ENCODE data around the gene UNK.

Gene UNK

GRCh38 chr17:75769536-75769935 lies 15.1 kb upstream of the UNK start:
- no peak for TF ChIP-seq USF1 (IDR thresholded peaks at IDR 0.05)
- TF ChIP-seq RAD21 (IDR thresholded peaks at IDR 0.05; ENCODE audit: low read depth), result no peak
- TF ChIP-seq ZBTB7A (IDR thresholded peaks at IDR 0.05; ENCODE audit: low read depth), result no peak
- no peak for TF ChIP-seq EP300 (IDR thresholded peaks at IDR 0.05; ENCODE audit: borderline replicate concordance)
- no peak for TF ChIP-seq NFIC (IDR thresholded peaks at IDR 0.05)
- no peak for TF ChIP-seq TCF12 (IDR thresholded peaks at IDR 0.05; ENCODE audit: low read depth)
- no peak for TF ChIP-seq CEBPB (IDR thresholded peaks at IDR 0.05)
- no peak for TF ChIP-seq YY1 (IDR thresholded peaks at IDR 0.05; ENCODE audit: low read depth)
- no peak for TF ChIP-seq REST (IDR thresholded peaks at IDR 0.05; ENCODE audit: low read depth)
- no peak for TF ChIP-seq EGR1 (IDR thresholded peaks at IDR 0.05)
- no peak for TF ChIP-seq CREB1 (IDR thresholded peaks at IDR 0.05; ENCODE audit: low read depth)

GRCh38 chr17:75771334-75772281 lies 13.0 kb upstream of the UNK start:
- TF ChIP-seq REST (IDR thresholded peaks at IDR 0.05; ENCODE audit: low read depth) (no peak), TCF12 (IDR thresholded peaks at IDR 0.05; ENCODE audit: low read depth) (no peak), EP300 (IDR thresholded peaks at IDR 0.05; ENCODE audit: borderline replicate concordance) (no peak), CREB1 (IDR thresholded peaks at IDR 0.05; ENCODE audit: low read depth) (no peak), TAF1 (IDR thresholded peaks at IDR 0.05; ENCODE audit: low read depth) (no peak), FOXM1 (IDR thresholded peaks at IDR 0.05; ENCODE audit: borderline replicate concordance, low read depth) (no peak)

- TF ChIP-seq TEAD4 (IDR thresholded peaks at IDR 0.05), result no peak
- TF ChIP-seq TAF1 (IDR thresholded peaks at IDR 0.05; ENCODE audit: low read depth), result no peak
- no peak for TF ChIP-seq FOXM1 (IDR thresholded peaks at IDR 0.05; ENCODE audit: borderline replicate concordance, low read depth)
- no peak for TF ChIP-seq CREB1 (IDR thresholded peaks at IDR 0.05; ENCODE audit: low read depth)
- no peak for TF ChIP-seq MAX (IDR thresholded peaks at IDR 0.05)
- TF ChIP-seq REST (IDR thresholded peaks at IDR 0.05; ENCODE audit: low read depth), result no peak
- TF ChIP-seq YY1 (IDR thresholded peaks at IDR 0.05; ENCODE audit: low read depth), result no peak
- no peak for TF ChIP-seq ZBTB7A (IDR thresholded peaks at IDR 0.05; ENCODE audit: low read depth)
- TF ChIP-seq NFIC (IDR thresholded peaks at IDR 0.05), result no peak
- no peak for TF ChIP-seq CEBPB (IDR thresholded peaks at IDR 0.05)
- TF ChIP-seq USF1 (IDR thresholded peaks at IDR 0.05), result no peak
- no peak for TF ChIP-seq RAD21 (IDR thresholded peaks at IDR 0.05; ENCODE audit: low read depth)
- TF ChIP-seq TCF12 (IDR thresholded peaks at IDR 0.05; ENCODE audit: low read depth), result no peak
- no peak for TF ChIP-seq EP300 (IDR thresholded peaks at IDR 0.05; ENCODE audit: borderline replicate concordance)
- TF ChIP-seq EGR1 (IDR thresholded peaks at IDR 0.05), result no peak
Observed at GRCh38 chr17:75773121-75773807, 11.3 kb upstream of the UNK start.
